ENCODE measurements around the gene STMN3.

STMN3 gene

GRCh38 chr20:63697868-63698545 is 44.8 kb upstream of the STMN3 start:
- Histone ChIP-seq H3K4me1 (peaks cover 55% of the 10 kb centered on the region), H3K9ac (no peak overlapping the region; the same call in 1 of the 2 replicates), H3K36me3 (peaks cover 58% of the 10 kb centered on the region), H3K4me2 (peak overlapping the region; percentile 99), H3K9me3 (no peaks in the 10 kb centered on the region), H3K27ac (no peak overlapping the region), H3K27me3 (no peaks in the 10 kb centered on the region), H4K20me1 (peaks cover 55% of the 10 kb centered on the region), H3K4me3 (no peak overlapping the region; the same call in 1 of the 2 replicates)
- no peak for TF ChIP-seq Cebpa-rat (IDR thresholded peaks at IDR 0.05)

GRCh38 chr20:63697357-63697867 is 44.2 kb upstream of the STMN3 start:
- Histone ChIP-seq H3K36me3 (peaks cover 52% of the 10 kb centered on the region), H3K27me3 (no peaks in the 10 kb centered on the region), H3K9me3 (no peaks in the 10 kb centered on the region), H4K20me1 (peaks cover 50% of the 10 kb centered on the region), H3K27ac (peak overlapping the region; percentile 82; the same call in 1 of the 2 replicates), H3K9ac (peak overlapping the region; percentile 72), H3K4me3 (peak overlapping the region; percentile 63), H3K4me2 (peak overlapping the region; percentile 99), H3K4me1 (peaks cover 59% of the 10 kb centered on the region)
- TF ChIP-seq Cebpa-rat (IDR thresholded peaks at IDR 0.05) = no peak

- H3K27ac ChIP-seq = peak within 1 kb of the TSS; percentile 82
- H3K4me1 ChIP-seq = peaks cover 65% of the 10 kb centered on the region
- peaks cover 51% of the 10 kb centered on the region for H4K20me1 ChIP-seq
- peak within 1 kb of the TSS; percentile 63 for H3K4me3 ChIP-seq
- no peak for TF ChIP-seq Cebpa-rat (IDR thresholded peaks at IDR 0.05)
- H3K36me3 ChIP-seq = peaks cover 47% of the 10 kb centered on the region
- H3K4me2 ChIP-seq = peak within 1 kb of the TSS; percentile 99
- peak within 1 kb of the TSS; percentile 72 for H3K9ac ChIP-seq
- H3K27me3 ChIP-seq = no peaks in the 10 kb centered on the region
- no peaks in the 10 kb centered on the region for H3K9me3 ChIP-seq
Observed at GRCh38 chr20:63696628-63697356, 43.6 kb upstream of the STMN3 start, which contains the start of gene TNFRSF6B. Gene TNFRSF6B, plus strand, starts transcription at chr20:63696652. Its CDS starts 116 bp downstream, at chr20:63696768.

- Histone ChIP-seq H3K27ac (peak overlapping the region; percentile 82), H3K9me3 (no peaks in the 10 kb centered on the region), H4K20me1 (peaks cover 52% of the 10 kb centered on the region), H3K4me1 (peaks cover 70% of the 10 kb centered on the region), H3K27me3 (no peaks in the 10 kb centered on the region), H3K4me3 (peak overlapping the region; percentile 63), H3K9ac (peak overlapping the region; percentile 72), H3K36me3 (peaks cover 42% of the 10 kb centered on the region), H3K4me2 (peak overlapping the region; percentile 99)
- no peak for TF ChIP-seq Cebpa-rat (IDR thresholded peaks at IDR 0.05)
Observed at GRCh38 chr20:63696306-63696627, 43.0 kb upstream of the STMN3 start.

GRCh38 chr20:63695424-63696305 is 42.4 kb upstream of the STMN3 start:
- Histone ChIP-seq H3K4me1 (peaks cover 76% of the 10 kb centered on the region), H3K4me2 (peak overlapping the region; percentile 99), H3K27ac (peak overlapping the region; percentile 82), H3K9ac (peak overlapping the region; percentile 50), H3K27me3 (no peaks in the 10 kb centered on the region), H3K36me3 (peaks cover 37% of the 10 kb centered on the region), H3K4me3 (no peak overlapping the region), H4K20me1 (peaks cover 58% of the 10 kb centered on the region), H3K9me3 (no peaks in the 10 kb centered on the region)
- no peak for TF ChIP-seq Cebpa-rat (IDR thresholded peaks at IDR 0.05)

- no peaks in the 10 kb centered on the region for H3K9me3 ChIP-seq
- H3K27me3 ChIP-seq = no peaks in the 10 kb centered on the region
- H3K36me3 ChIP-seq = peaks cover 29% of the 10 kb centered on the region
- no peak overlapping the region for H3K4me3 ChIP-seq
- no peak overlapping the region for H3K9ac ChIP-seq
- peak overlapping the region; percentile 82 for H3K27ac ChIP-seq
- peaks cover 54% of the 10 kb centered on the region for H4K20me1 ChIP-seq
- no peak for TF ChIP-seq Cebpa-rat (IDR thresholded peaks at IDR 0.05)
- H3K4me2 ChIP-seq = no peak overlapping the region
- H3K4me1 ChIP-seq = peaks cover 70% of the 10 kb centered on the region
Observed at GRCh38 chr20:63694584-63695423, 41.6 kb upstream of the STMN3 start.

- H3K36me3 ChIP-seq = peaks cover 23% of the 10 kb centered on the region
- no peak overlapping the region; the same call in 1 of the 2 replicates for H3K27ac ChIP-seq
Observed at GRCh38 chr20:63693733-63694583, 40.7 kb upstream of the STMN3 start.

GRCh38 chr20:63693083-63693732 is 40.0 kb upstream of the STMN3 start:
- H3K4me1 ChIP-seq = peaks cover 54% of the 10 kb centered on the region
- H3K36me3 ChIP-seq = peaks cover 20% of the 10 kb centered on the region

More at GRCh38 chr20:63693733-63694583, 40.7 kb upstream of the STMN3 start:
- Histone ChIP-seq H3K27me3 (no peaks in the 10 kb centered on the region), H3K9me3 (no peaks in the 10 kb centered on the region), H3K4me2 (no peak overlapping the region), H3K9ac (no peak overlapping the region), H3K4me1 (peaks cover 61% of the 10 kb centered on the region), H3K4me3 (no peak overlapping the region), H4K20me1 (peaks cover 45% of the 10 kb centered on the region)
- TF ChIP-seq Cebpa-rat (IDR thresholded peaks at IDR 0.05) = no peak

More at GRCh38 chr20:63693083-63693732, 40.0 kb upstream of the STMN3 start:
- no peak for TF ChIP-seq Cebpa-rat (IDR thresholded peaks at IDR 0.05)
- no peak overlapping the region for H3K4me2 ChIP-seq
- no peaks in the 10 kb centered on the region for H3K27me3 ChIP-seq
- H3K4me3 ChIP-seq = no peak overlapping the region
- peaks cover 38% of the 10 kb centered on the region for H4K20me1 ChIP-seq
- no peak overlapping the region for H3K27ac ChIP-seq
- H3K9me3 ChIP-seq = no peaks in the 10 kb centered on the region
- no peak overlapping the region for H3K9ac ChIP-seq
